H1 (cell line): ENCODE measurements around the gene RASSF5. TPM values are rescaled to one million over a fixed set of nuclear protein-coding genes. Genes with fewer than 3 reads are reported as not detected.

Experiments
- CHD1 ChIP-seq: IDR thresholded peaks from 2 replicates; pipeline ENCODE4 v1.6.1; 2012; ENCODE audit warnings: low read depth, low read length, improper control_type of control experiment
- E2F6 ChIP-seq: IDR thresholded peaks from 2 replicates; pipeline ENCODE4 v1.6.1; 2012; ENCODE audit warnings: inconsistent platforms
- POLR2AphosphoS5 ChIP-seq: IDR thresholded peaks from 2 replicates; pipeline ENCODE4 v1.6.1; 2011; ENCODE audit warnings: low read depth, low read length
- RFX5 ChIP-seq: IDR thresholded peaks from 2 replicates; pipeline ENCODE4 v1.6.1; 2011; ENCODE audit warnings: low read depth, low read length, improper control_type of control experiment, borderline replicate concordance
- polyA plus RNA-seq, 7 experiments: library from polyadenylated mRNA; depleted of rRNA in 3 of 7; stranded (reverse) in 5 of 7; unstranded in 2 of 7; fragments of >200 nt in 5 of 7; fragments of 200-250 nt in 2 of 7; gene quantifications; 1 replicate in 5 of 7; 2 replicates in 1 of 7; 4 replicates in 1 of 7; pipeline versions ENCODE4 v1.2.1 to v1.2.3, GENCODE V29; 2011 to 2013; ENCODE audit warnings: missing spikeins in 2 of 7, mixed read lengths in 2 of 7
- total RNA-seq: library from RNA; stranded (reverse); fragmentation: NEBNext Ultra II Directional; extraction: Animal tissue kit (Norgen Biotek cat#: 25700); gene quantifications from 2 replicates; pipeline ENCODE4 v1.2.1, GENCODE V29; 2021

The RASSF5 gene
- total and polyA plus RNA-seq, 2 of the 8 experiments (the other 6 are each of a cell fraction or from before 2014, with no cell fraction given) = 0.82 to 1.8 TPM

GRCh38 chr1:206582537-206582936 lies 75.2 kb downstream of the RASSF5 start (continued):
- TF ChIP-seq POLR2AphosphoS5 = no peak
- TF ChIP-seq RFX5 = no peak
- no peak for TF ChIP-seq E2F6
- TF ChIP-seq CHD1 = no peak
